Esophagus squamous epithelium (tissue), 5 donors: ENCODE results near the gene SLC7A8. TPM values are rescaled to one million over a fixed set of nuclear protein-coding genes. Genes with fewer than 3 reads are reported as not detected.
A peak's percentile ranks its signal among the peaks of the same experiment; 100 is the strongest.

Experiments used
- DNase-seq: peaks from one replicate; lab custom pipeline; 2025; lab: John Stamatoyannopoulos, UW
- H3K27ac ChIP-seq, 4 donors: fragments of 200-600 bp; sonication (generic); one replicate each; pipeline ENCODE4 v1.5.1; 2016 to 2019; ENCODE audit warnings: mild to moderate bottlenecking in 1 of 4
- H3K27me3 ChIP-seq, 4 donors: fragments of 200-600 bp; sonication (generic); 1 replicate in 3 of 4; 2 replicates in 1 of 4; pipeline versions ENCODE4 v1.5.1 to v1.6.0; 2017 to 2021; ENCODE audit warnings: antibody characterized with exemption in 1 of 4
- H3K36me3 ChIP-seq, 3 donors: fragments of 200-600 bp; sonication (generic); one replicate each; pipeline ENCODE4 v1.5.1; 2016 to 2019
- H3K4me1 ChIP-seq, 3 donors: fragments of 200-600 bp; sonication (generic); one replicate each; pipeline ENCODE4 v1.5.1; 2017 to 2019
- H3K4me3 ChIP-seq, 4 donors: fragments of 200-600 bp; sonication (generic); 1 replicate in 3 of 4; 2 replicates in 1 of 4; pipeline ENCODE4 v1.5.1; 2016 to 2019; ENCODE audit warnings: mild to moderate bottlenecking in 2 of 4, moderate library complexity in 1 of 4
- H3K9me3 ChIP-seq, 3 donors: fragments of 200-600 bp; sonication (generic); one replicate each; pipeline ENCODE4 v1.5.1; 2016 to 2019
- CTCF ChIP-seq, 6 experiments: fragments of 450-650 bp in 4 of 6; fragments of 200-600 bp in 2 of 6; sonication (generic) in 2 of 6; IDR thresholded peaks; one replicate each; pipeline ENCODE4 v1.5.1; 2016 to 2019; ENCODE audit warnings: antibody characterized with exemption in 6 of 6, mild to moderate bottlenecking in 4 of 6, moderate library complexity in 4 of 6
- POLR2A ChIP-seq, 4 donors: fragments of 450-650 bp; IDR thresholded peaks; one replicate each; pipeline ENCODE4 v1.6.1; 2017; ENCODE audit warnings: antibody characterized with exemption in 4 of 4, mild to moderate bottlenecking in 4 of 4, moderate library complexity in 3 of 4
- WGBS, 2 donors: methylation state at CpG; one replicate each; pipeline ENCODE4 v1.1.5; 2018; 5-methylcytosine and 5-hydroxymethylcytosine counted together
- intact Hi-C: fragments of 100-400 bp; cut with DNase I; formaldehyde crosslinking; loops from one replicate; pipeline ENCODE4 v1.15.0; 2022
- total RNA-seq, 4 donors: library from RNA; depleted of rRNA; stranded (reverse); fragments of >200 nt; gene quantifications; one replicate each; pipeline ENCODE4 v1.1.0, GENCODE V29; 2016
- donor health status: DM: yes; HTN: yes; CAD: no.

Gene SLC7A8
- total RNA-seq, 4 donors from 2014 or later, result 22.2 to 58.0 (median 39.8) TPM

DNA sequence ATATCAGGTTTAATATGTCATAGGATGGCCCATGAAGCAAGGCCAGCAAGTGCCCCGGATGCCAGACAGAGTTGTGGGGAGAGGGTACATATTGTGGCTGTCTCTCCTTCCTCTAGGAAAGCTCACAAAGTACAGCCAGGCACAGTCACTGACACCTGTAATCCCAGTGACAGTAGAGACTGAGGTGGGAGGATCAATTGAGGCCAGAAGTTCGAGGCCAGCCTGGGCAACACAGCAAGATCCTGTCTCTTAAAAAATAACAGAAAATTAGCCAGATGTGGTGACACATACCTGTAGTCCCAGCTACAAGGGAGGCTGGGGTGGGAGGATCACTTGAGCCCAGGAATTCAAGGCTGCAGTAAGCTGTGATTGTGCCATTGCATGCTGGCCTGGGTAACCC is 32.1 kb downstream of the SLC7A8 start:
- H3K9me3 ChIP-seq, result no peaks in the 10 kb centered on the region
- intact Hi-C loops, result no loop called here
- no peak overlapping the region for H3K4me3 ChIP-seq
- H3K27me3 ChIP-seq, result no peaks in the 10 kb centered on the region
- peaks cover 0 to 7% (median 0%) of the 10 kb centered on the region in 3 donors for H3K36me3 ChIP-seq
- WGBS, 2 donors, result 64 to 96% methylated on average over 1 to 2 of the region's 2 CpGs
- no peak for DNase-seq
- TF ChIP-seq POLR2A (IDR thresholded peaks at IDR 0.05) (no peak), CTCF (IDR thresholded peaks at IDR 0.05) (no peak)
- H3K4me1 ChIP-seq, result peaks cover 30 to 98% (median 53%) of the 10 kb centered on the region in 3 donors
- H3K27ac ChIP-seq, result peak overlapping the region; percentile 50 to 98 (median 94)

DNA sequence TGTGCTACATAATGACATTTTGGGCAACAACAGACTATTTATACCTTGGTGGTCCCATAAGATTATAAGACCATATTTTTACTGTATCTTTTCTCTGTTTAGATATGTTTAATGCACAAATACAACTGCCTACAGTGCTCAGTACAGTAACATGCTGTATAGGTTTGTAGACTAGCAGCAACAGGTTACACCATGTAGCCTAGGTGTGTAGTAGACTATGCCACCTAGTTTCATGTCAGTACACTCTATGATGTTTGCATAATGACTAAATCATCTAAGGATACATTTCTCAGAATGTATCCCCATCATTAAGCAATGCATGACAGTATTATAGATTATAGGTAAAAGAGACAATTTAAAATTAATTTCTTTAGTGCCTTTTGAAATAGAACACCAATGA is 33.7 kb downstream of the SLC7A8 start:
- no peak for DNase-seq
- H3K36me3 ChIP-seq, result peaks cover 0 to 7% (median 0%) of the 10 kb centered on the region in 3 donors
- H3K27me3 ChIP-seq, result no peaks in the 10 kb centered on the region
- intact Hi-C loops, result no loop called here
- TF ChIP-seq CTCF (IDR thresholded peaks at IDR 0.05) (no peak), POLR2A (IDR thresholded peaks at IDR 0.05) (no peak)
- peak overlapping the region; percentile 50 to 98 (median 94) for H3K27ac ChIP-seq
- peaks cover 26 to 98% (median 53%) of the 10 kb centered on the region in 3 donors for H3K4me1 ChIP-seq
- no peak overlapping the region for H3K4me3 ChIP-seq
- H3K9me3 ChIP-seq, result no peaks in the 10 kb centered on the region

GRCh38 chr14:23148591-23149249 is 34.7 kb downstream of the SLC7A8 start:
- TF ChIP-seq CTCF (IDR thresholded peaks at IDR 0.05) (no peak), POLR2A (IDR thresholded peaks at IDR 0.05) (no peak)
- Histone ChIP-seq H3K27me3 (no peaks in the 10 kb centered on the region), H3K27ac (peak overlapping the region; percentile 50 to 98 (median 94)), H3K4me1 (peaks cover 23 to 97% (median 49%) of the 10 kb centered on the region in 3 donors), H3K36me3 (peaks cover 0 to 7% (median 0%) of the 10 kb centered on the region in 3 donors), H3K9me3 (no peaks in the 10 kb centered on the region), H3K4me3 (no peak overlapping the region)
- 86 to 99% methylated on average over 5 of the region's 5 CpGs for WGBS, 2 donors
- intact Hi-C loops, result no loop called here
- no peak for DNase-seq

GRCh38 chr14:23147676-23148075 is 35.8 kb downstream of the SLC7A8 start:
- WGBS, 2 donors, result 73 to 89% methylated on average over 1 of the region's 1 CpG
- no peaks in the 10 kb centered on the region for H3K9me3 ChIP-seq
- TF ChIP-seq CTCF (IDR thresholded peaks at IDR 0.05) (no peak), POLR2A (IDR thresholded peaks at IDR 0.05) (no peak)
- intact Hi-C loops, result no loop called here
- peaks cover 15 to 97% (median 46%) of the 10 kb centered on the region in 3 donors for H3K4me1 ChIP-seq
- no peak for DNase-seq
- H3K36me3 ChIP-seq, result peaks cover 0 to 7% (median 0%) of the 10 kb centered on the region in 3 donors
- no peak overlapping the region for H3K4me3 ChIP-seq
- H3K27ac ChIP-seq, result peak overlapping the region in 3 of 4 donors; percentile 91 to 98 (median 98)
- no peaks in the 10 kb centered on the region for H3K27me3 ChIP-seq

- DNase-seq, result no peak
- intact Hi-C loops, result no loop called here
- 89 to 100% methylated on average over 4 of the region's 4 CpGs for WGBS, 2 donors
- H3K9me3 ChIP-seq, result no peaks in the 10 kb centered on the region
- TF ChIP-seq CTCF (IDR thresholded peaks at IDR 0.05) (no peak), POLR2A (IDR thresholded peaks at IDR 0.05) (no peak)
- H3K36me3 ChIP-seq, result peaks cover 0 to 7% (median 0%) of the 10 kb centered on the region in 3 donors
- no peaks in the 10 kb centered on the region for H3K27me3 ChIP-seq
- H3K4me1 ChIP-seq, result peaks cover 21 to 97% (median 46%) of the 10 kb centered on the region in 3 donors
- peak overlapping the region; percentile 58 to 98 (median 94) for H3K27ac ChIP-seq
- no peak overlapping the region for H3K4me3 ChIP-seq
These were observed 36.5 kb downstream of the SLC7A8 start for GRCh38 chr14:23146980-23147379.
